ENCODE data around the gene OLFM3.

- no peak for TF ChIP-seq EZH2 (IDR thresholded peaks at IDR 0.05; ENCODE audit: low read depth)
- no peak for TF ChIP-seq CTCF (conservative IDR thresholded peaks at IDR 0.05)
These were observed 154.9 kb downstream of the OLFM3 start for GRCh38 chr1:101841824-101842223.
